ENCODE results near the gene PKHD1.

The PKHD1 gene

GRCh38 chr6:52087498-52087999, at the start of gene PKHD1:
PKHD1 (minus strand) TSS chr6:52087613; CDS start chr6:52084933, 2,680 bp downstream.
- DNase-seq: no peak

DNA sequence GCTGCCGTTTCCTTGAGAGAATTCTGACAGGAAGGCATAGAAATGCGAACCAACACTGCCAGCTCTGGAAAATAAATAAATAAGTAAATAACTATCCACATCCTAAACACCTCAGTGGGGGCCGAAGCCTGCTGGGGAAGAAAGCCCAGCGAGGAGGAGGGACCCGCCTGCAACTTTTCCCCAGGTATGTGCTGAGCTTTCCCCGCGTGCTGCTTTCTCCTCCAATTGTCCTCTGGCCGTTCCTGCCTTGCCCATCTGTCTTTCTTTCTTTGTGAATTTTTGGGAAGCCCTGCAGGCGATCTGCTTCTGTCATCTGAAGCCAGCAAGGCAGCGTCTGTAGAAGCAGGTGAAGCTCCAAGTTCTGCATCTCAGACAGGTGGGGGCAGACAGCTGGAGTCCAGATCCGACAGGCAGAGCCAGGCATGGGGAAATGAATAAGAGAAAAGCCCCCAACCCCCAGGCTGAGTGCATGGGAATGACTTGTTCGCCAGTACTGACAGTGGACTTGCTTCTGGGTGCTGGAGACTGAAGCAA, 49.6 kb upstream of the PKHD1 start:
- DNase-seq: no peak

DNA sequence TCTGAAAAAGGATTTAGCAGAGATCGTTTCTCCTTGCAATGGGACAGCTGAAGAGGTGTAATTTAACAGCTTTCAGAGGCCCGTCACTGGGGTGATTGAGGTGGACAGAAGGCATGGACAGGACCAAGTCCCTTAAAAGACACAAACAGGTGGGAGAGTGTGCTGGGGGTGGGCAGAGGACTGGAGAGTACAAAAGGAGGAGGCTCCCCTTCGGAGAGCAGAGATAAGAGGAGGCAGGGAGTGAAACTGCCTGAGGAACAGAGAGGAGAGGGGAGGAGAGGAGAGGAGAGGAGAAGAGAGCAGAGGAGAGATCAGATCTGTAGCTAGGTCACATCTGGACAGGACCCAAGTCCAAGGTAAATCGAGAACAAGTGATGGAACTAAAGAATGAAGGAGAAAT, 48.6 kb upstream of the PKHD1 start:
- DNase-seq: no peak

GRCh38 chr6:52135217-52135616, 47.8 kb upstream of the PKHD1 start:
- DNase-seq: no peak

GRCh38 chr6:52134011-52134410, 46.6 kb upstream of the PKHD1 start:
- DNase-seq: no peak

GRCh38 chr6:52133324-52133723, 45.9 kb upstream of the PKHD1 start:
- no peak for DNase-seq

- no peak for DNase-seq
Measured at GRCh38 chr6:52132292-52132691, 44.9 kb upstream of the PKHD1 start.

DNA sequence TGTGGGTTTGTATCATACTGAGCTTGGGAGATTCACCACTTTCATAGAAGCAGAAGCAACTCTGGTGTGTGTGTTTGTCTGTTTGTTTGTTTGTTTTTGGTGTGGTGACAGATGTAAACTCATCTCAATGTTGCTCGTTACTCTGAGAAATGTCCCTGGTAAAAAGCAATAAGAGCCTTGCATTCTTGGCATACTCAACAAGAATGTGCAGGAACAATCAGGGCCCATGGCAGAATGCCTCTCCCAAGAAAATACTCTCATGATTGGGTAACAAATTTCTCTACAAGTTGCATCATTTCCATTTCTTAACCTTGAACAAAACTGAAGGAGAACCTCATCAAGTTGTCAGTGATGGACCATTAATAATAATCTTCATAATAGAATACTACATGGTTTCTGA, 43.0 kb upstream of the PKHD1 start:
- no peak for DNase-seq

GRCh38 chr6:52127957-52128356, 40.5 kb upstream of the PKHD1 start:
- no peak for DNase-seq

GRCh38 chr6:52126231-52126630, 38.8 kb upstream of the PKHD1 start:
- no peak for DNase-seq

DNA sequence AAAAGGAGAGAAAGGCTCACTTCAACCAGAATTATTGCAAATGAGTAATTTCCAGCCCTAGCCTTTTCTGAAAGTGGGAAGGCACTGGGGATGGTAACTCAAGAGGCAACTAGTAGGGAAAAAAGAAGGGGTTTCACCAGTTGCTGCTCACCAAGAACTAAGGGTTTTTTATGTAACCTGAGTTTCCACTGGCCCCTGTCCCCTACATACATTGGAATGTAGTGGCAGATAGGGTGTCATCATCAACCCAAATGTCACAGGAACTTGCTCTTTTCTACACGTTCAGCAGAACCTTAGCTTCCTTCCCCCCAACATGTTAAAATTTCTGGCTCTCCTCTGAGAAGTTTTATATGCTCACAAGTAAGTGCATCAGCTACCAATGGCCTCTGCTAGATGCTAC, 38.2 kb upstream of the PKHD1 start:
- no peak for DNase-seq

GRCh38 chr6:52125139-52125538, 37.7 kb upstream of the PKHD1 start:
- no peak for DNase-seq

GRCh38 chr6:52124126-52125121, 37.0 kb upstream of the PKHD1 start:
- DNase-seq: no peak

- DNase-seq: no peak
Measured at GRCh38 chr6:52123251-52123650, 35.8 kb upstream of the PKHD1 start.

GRCh38 chr6:52117352-52117751, 29.9 kb upstream of the PKHD1 start:
- no peak for DNase-seq

DNA sequence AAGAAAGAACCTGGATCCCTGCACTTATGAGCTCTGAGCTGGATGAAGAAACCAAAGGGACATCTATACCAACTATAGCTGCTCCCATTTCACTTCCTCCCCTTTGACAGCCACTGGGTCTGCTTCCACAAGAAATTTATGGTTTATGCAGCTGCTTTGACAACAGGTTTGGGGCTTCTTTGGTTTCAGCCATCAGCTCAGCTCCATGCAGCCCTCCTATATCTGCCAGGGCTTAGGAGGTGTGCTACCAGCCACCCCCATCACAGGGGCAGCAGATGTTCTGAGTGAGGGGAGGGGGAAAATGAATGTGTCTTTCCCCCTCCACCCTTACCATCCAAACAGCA, 29.2 kb upstream of the PKHD1 start:
- DNase-seq: no peak

- DNase-seq: no peak
Measured at GRCh38 chr6:52115891-52116604, 28.6 kb upstream of the PKHD1 start.

DNA sequence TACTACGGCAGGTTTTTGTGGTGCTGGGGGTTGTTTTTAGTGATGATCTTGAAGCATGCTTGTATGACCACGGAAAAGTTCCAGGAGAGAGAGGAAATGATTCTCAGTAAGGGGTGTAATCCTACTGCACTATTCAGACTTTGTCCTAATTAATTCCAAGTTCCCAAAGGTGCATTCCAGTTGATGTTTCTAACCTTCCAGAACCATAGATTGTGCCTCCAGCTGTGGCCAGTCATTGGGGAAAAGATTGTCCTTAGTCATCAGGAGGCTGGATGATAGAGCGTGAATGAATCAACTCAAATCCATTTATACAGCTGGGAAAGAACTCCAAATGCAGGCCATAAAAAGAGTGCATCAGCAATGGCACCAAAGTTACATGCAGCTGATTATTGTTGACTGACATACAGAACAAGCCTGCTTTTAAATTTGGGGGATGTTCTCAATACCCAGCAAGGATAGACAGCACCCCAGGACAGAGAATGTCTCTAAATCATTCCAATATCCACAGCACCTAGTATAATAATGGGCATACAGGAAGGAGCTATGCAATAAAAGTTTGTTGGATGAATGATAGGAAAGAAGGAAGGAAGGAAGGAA, 27.8 kb upstream of the PKHD1 start:
- DNase-seq: no peak

GRCh38 chr6:52109171-52109571, 21.8 kb upstream of the PKHD1 start:
- DNase-seq: no peak

GRCh38 chr6:52108128-52108527, 20.7 kb upstream of the PKHD1 start:
- no peak for DNase-seq

DNA sequence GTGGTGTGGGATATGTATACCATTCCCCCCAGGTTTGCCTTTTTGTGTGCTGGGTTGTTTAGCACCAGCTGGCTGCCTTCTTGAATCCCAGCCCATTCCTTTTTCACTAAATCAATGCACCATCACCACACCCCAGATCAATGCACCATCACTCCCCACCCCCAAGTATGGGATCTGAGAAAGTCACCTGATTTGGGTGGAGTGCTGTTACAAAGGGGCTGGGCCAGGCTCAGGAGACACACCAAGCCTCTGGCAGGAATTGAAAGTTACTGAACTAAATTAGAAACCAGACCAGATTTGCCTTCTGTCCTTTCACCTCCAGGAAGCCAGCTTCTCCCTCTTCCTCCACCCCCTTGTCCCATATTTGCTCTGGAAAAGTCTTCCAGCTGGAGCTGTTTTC, 19.6 kb upstream of the PKHD1 start:
- no peak for DNase-seq

DNA sequence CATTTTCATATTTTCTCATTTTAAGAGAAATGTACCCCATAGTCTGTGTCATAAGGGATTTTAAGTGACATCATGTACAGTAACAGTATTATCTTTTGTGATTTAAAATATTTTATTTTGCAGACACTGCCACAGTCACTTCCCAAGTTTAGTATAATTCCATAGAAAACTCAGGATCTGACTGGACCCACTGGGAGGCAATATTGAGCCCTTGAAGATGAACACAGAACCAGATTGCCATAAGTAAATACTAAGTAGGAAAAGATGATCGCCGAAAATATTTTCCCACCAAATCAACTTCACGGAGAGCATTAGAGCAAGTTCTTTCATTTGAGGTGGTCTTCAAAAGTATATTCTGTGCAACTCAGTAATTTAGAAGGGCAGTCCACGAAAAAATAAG, 17.6 kb upstream of the PKHD1 start:
- no peak for DNase-seq

GRCh38 chr6:52103623-52104022, 16.2 kb upstream of the PKHD1 start:
- no peak for DNase-seq
